GM12801 (cell line): Measurements from ENCODE around the gene CEP131.

Source experiments
- CTCF ChIP-seq: IDR thresholded peaks from one replicate; pipeline ENCODE4 v1.5.1; 2011; ENCODE audit warnings: control low read depth; ENCODE audit not compliant: insufficient read length; ENCODE audit errors: extremely low read depth

Gene CEP131

GRCh38 chr17:81163051-81163695, 59.6 kb downstream of the CEP131 start:
- no peak for TF ChIP-seq CTCF

GRCh38 chr17:81162491-81162890, 60.3 kb downstream of the CEP131 start:
- TF ChIP-seq CTCF, result no peak

GRCh38 chr17:81161972-81162371, 60.8 kb downstream of the CEP131 start:
- no peak for TF ChIP-seq CTCF

GRCh38 chr17:81161536-81161935, 61.2 kb downstream of the CEP131 start:
- no peak for TF ChIP-seq CTCF

GRCh38 chr17:81160747-81161453, 61.9 kb downstream of the CEP131 start:
- no peak for TF ChIP-seq CTCF

GRCh38 chr17:81160306-81160705, 62.5 kb downstream of the CEP131 start:
- no peak for TF ChIP-seq CTCF

GRCh38 chr17:81159611-81160265, 63.0 kb downstream of the CEP131 start:
- no peak for TF ChIP-seq CTCF
